H54 (cell line): Measurements from ENCODE around the gene CARHSP1.

ENCODE experiments used
- DNase-seq: peaks from one replicate; pipeline ENCODE4 v3.0.0; 2011; ENCODE audit warnings: low spot score, mixed read lengths; ENCODE audit not compliant: insufficient read length
- FAIRE-seq: peaks from 3 replicates; lab custom pipeline; 2011; peaks lifted over from hg19 to GRCh38; lab: Jason Lieb, UNC
- POLR2A ChIP-seq: IDR thresholded peaks from 2 replicates; pipeline ENCODE4 v1.6.1; 2011; ENCODE audit warnings: low read depth, mild to moderate bottlenecking, low read length

Gene CARHSP1

DNA sequence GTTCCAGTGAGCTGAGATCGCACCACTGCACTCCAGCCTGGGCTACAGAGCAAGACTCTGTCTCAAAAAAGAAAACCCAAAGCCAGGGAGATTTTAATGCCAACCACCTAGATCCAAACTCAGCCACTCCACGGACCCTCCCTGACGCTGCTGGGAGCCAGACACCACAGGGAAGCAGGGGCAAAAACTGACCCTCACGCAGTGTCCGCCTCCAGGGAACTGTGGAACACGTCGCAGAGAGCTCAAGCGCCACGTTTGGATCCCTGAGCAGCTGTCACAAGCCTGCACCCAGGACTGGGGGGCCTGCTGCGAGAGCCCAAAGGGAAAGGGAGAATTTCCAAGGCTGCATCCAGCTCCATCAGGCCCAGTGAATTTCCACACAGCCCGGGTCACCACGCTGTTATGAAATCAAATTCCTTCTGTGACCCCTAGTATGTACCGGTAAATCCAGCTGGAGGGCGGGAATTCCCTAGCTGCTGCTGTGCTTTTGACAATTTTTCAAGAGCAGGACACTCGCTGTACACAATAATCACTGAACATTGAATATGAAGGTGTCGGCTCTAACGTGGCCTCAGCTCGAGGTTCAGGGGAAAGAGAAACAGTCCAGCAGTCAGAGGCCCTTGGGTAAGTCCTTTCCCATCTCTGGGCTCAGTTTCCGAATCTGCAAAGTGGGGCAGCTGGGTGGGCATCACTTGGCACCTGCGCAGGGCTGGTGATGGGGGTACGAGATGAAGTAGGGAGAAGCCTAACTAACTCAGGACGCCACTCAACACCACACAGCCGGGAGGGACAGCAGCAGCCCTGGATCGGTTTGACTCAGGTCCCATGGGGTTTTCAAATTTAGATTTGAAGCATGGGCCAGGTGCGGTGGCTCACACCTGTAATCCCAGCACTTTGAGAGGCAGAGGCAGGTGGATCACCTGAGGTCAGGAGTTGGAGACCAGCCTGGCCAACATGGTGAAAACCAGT, 8.6 kb downstream of the CARHSP1 start:
- FAIRE-seq = no peak
- DNase-seq = no peak
- no peak for TF ChIP-seq POLR2A

DNA sequence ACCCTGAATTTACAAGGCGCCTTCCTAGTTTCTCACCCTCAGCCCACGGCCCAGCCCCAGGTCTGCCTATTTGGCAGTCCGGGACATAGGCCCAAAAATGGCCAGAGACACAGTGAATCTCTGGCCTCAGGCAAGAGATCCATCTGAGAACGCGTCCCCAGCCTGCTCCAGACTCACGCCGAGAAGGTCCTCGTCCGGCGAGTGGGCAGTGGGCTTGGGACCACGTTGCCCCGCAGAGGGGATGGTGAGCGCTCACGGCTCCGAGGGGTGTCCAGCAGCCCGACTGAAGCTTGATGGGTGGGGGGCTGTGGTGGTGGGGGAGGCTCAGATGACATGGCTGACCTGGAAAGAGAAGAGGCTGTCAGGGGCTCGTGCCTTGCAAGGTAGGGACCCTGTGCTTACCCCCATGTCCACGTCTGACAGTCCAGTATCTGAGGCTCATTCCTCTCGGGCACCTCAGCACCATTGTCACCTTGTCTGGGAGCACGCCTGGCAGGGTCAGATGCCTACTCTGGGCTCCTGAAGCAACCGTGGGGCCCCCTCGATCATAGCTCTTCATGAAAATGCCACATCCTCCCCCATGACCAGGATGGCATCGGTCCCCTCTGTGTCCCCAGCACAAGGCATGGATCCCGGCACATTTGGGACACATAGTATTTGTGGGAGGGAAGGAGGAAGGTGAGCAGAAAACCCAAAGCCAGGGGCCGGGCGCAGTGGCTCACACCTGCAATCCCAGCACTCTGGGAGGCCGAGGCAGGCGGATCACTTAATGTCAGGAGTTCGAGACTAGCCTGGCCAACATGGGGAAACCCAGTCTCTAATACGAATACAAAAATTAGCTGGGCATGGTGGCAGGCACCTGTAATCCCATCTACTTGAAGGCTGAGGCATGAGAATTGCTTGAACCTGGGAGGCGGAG, 9.6 kb downstream of the CARHSP1 start:
- FAIRE-seq (no peak), DNase-seq (no peak)
- TF ChIP-seq POLR2A = no peak

DNA sequence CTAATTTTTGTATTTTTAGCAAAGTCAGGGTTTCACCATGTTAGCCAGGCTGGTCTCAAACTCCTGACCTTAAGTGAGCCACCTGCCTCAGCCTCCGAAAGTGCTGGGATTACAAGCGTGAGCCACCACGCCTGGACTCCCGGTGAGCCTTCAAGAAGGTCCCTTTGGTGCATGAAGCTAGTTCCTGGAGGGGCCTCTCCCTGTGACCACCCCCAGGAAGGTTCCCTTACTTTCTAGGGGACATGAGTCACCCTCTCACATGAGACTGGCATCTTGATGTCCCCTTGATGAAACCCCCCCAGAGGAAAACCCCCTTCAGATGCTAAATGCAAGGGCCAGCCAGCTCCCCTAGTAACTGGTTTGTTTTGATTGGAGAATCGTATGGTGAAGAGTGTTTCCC, 12.8 kb downstream of the CARHSP1 start:
- DNase-seq = no peak
- TF ChIP-seq POLR2A = no peak
- no peak for FAIRE-seq

DNA sequence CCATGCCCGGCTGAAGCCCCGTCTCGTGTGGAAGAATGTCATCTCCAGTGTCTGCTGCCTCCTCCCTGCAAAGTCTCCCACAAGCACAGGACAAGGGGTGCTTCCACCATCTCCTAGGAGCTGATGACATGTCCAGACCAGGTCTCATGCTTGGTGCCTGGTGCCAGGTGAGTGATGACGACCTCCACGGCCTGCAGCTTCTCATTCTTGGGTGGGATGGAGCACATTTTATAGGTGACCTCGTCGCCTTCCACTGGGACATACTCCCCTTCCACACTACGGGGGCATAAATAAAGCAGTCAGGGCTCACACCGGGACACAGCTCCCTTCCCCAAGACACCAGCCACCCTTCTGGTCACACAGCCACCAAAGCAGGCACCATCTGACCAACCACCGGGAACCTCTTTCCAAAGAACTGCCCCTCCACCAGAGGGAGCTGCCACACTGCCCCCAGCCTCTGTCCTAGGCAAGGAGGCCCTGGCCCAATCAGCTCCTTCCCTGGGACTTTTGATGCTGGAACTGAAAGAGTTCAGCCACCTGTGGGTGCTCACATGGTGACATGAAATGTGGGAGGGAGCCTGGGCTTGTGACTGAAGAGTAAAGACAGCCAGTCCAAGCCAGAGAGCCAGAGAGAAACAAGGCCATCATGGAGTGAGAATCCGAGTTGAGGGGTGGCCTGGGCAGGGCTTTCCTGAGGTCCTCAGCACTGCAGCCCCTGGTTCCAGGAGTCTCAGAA, 13.6 kb downstream of the CARHSP1 start:
- no peak for TF ChIP-seq POLR2A
- no peak for FAIRE-seq
- DNase-seq = no peak

DNA sequence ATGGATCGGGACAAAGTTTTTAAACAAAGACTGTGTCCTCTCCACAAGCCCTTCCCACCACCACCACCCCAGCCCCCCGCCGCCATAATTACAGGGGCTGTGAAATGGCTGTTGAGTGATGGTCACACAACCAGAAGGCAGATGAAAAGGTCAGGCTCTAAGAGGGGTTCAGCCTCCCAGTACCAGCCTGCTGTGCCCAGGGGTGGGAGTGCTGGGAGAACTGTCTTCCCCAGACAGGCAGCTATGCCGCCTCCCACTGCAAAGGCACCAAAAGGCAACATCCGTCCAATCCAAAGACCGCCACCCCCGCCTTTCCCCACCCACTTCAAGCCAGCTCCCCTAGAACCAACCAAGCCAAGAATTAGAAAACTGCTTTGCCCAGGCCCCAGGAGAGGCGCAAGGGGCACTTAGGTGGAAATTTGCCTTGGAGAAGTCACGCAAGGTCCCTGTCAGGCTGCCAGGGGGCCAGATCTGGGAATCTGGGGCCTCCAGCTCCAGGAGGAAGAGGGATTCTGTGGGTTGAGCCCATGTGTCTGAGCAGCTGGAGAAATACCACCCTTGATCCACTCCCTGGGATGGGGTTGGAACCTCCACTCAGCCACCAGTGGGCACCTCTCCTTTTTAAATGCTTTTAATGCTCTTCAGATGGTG, 14.4 kb downstream of the CARHSP1 start:
- FAIRE-seq (no peak), DNase-seq (no peak)
- no peak for TF ChIP-seq POLR2A

DNA sequence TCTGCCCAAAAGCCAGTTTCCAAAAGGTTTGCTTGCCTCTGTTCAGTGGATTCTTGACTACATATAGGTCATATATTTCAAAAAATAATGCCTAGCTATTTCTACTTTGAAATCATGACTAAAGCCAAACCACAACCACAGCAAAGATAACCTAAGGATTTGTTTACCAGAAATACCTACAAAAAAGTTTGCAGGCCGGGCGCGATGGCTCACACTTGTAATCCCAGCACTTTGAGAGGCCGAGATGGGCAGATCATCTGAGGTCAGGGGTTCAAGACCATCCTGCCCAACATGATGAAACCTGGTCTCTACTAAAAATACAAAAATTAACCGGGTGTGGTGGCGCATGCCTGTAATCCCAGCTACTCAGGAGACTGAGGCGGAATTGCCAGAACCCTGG, 15.2 kb downstream of the CARHSP1 start:
- no peak for TF ChIP-seq POLR2A
- DNase-seq = no peak
- FAIRE-seq = no peak

DNA sequence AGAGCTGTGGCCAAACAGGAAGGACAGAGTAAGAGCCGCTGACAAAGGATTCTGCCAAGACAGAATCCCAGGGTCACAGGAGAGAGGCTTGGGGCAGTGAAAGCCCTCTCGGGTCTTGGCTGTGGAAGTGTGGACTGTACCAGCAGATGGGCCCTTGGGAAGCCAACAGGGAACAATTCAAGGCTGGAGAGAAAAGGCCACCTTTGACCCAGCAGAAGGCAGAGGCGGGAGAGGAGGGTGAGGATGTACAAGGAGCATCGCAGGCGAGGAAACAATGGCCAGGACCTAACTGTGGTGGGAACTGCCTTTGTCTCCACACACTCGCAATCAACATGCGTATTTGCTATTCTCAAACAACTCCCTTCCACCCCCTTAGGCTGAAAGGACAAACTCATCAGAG, 15.7 kb downstream of the CARHSP1 start:
- no peak for TF ChIP-seq POLR2A
- FAIRE-seq (no peak), DNase-seq (no peak)

DNA sequence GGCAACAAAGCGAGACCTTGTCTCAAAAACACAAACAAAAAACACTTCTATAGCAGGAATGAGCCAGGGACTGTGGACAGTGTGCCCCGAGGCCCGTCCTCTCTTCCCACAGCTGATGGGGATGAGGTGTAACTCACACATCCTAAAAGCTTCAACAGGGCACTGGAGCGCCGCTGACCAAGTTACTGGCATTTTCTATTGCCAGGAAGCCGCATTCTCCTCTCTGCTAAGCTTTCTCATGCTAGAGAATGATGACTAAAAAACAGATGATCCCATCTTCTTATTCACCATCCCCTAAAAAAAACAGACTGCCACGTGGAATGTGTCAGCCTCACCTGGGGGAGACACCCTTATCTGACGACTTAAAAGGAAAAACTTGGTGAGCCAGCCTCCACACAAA, 16.3 kb downstream of the CARHSP1 start:
- DNase-seq (no peak), FAIRE-seq (no peak)
- TF ChIP-seq POLR2A = no peak

DNA sequence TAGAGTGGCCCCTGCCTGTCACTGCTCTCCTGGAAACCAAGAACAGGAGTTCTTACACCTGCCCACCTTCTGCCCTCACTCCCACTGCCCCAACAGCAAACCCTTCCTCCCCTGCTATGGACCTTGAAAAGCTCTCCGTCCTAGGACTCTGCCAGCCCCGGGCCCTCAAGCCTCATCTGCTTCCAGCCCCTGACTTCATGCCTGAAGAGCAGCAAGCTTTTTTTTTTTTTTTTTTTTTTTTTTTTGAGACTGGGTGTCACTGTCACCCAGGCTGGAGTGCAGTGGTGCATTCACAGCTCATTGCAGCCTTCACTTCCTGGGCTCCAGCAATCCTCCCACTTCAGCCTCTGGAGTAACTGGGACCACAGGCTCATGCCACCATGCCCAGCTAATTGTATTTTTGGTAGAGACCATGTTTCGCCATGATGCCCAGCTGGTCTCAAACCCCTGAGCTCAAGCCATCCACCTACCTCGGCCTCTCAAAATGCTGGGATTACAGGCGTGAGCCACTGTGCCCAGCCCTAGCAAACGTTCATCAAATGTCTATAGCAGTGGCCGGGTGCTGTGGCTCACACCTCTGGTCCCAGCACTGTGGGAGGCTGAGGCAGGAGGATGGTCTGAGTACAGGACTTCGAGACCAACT, 16.9 kb downstream of the CARHSP1 start:
- TF ChIP-seq POLR2A = no peak
- no peak for FAIRE-seq
- DNase-seq = no peak

DNA sequence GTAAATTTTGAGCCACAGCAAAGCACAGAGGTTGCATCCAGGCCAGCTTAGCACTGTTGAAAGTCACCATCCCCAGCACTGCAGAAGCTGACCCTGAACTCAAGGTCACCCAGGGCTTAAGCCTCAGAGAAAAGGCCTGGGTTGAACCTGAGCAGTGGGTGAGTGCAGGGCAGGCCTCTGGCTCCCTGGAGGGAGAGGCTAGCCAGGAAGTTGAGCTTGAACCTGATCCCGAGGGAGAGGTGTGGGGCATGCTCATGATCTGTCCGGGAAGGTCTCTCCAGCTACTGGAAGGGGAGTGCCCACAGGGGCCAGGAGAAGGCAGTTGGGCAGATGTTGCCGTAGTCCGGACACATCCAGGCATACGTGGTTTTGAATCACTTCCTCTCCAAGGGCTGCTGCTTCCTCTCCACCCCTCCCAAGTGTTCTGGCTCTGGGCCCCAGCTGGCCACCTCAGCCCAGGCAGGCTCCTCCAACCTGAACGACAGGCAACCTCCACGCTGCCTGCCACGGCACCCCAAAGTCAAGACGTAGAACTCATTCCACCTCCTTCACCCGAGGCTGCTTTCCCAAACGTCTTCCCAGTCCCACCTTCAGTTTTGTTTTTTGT, 18.4 kb downstream of the CARHSP1 start:
- FAIRE-seq (peak; percentile 71), DNase-seq (peak; percentile 69)
- TF ChIP-seq POLR2A = 0 out of 2 replicates have a peak, but pooled peaks have one; percentile 15

DNA sequence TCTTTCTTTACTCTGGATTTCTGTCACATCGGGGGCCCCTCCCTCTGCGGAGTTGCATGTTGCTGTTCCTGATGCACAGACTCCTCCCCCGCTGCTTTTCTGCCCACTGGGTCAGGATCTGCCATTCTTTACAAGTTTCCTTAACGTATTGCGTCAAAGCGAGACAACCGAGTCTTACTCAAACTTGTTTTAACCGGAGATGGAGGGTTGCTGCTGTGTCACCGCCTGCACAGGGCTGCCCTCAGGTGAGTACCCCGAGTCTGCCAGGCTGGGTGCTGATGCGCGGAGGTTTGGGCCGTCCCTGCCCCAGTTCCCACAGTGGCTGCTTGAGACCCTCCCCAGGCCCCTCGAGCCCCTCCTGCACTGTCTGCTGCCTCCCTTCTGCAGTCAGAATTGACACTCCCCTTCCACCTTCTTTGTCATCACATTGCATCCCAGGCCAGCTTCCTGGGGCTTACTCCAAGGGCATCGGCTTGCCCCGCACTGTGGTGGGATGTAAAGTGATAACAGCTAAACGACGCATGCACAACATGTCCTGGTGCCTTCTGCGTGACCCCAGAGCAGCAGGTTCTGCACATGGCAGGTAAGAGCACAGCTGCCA, 19.3 kb downstream of the CARHSP1 start:
- peak; percentile 59 for DNase-seq
- FAIRE-seq = no peak
- TF ChIP-seq POLR2A = no peak

DNA sequence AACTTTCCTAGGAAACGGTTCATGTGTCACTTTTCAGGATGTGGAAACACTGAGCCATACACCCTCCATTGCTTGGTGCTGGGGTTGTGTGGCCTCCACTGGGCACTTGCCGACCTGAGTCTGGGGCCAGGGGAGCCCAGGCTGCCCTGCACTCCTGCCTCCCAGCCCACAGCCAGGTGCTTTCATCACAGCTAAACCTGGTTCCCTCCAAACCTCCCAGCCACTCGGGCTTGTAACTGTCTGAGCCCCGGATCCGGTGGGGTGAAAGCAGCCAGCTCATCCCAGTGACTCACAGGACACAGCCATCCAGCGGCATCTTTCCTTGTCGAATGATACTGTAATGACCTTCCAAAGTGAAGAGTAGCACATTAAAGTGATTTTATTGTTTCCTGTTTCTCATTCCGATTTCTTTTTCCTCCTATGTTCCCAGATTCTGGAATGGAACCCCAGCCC, 19.8 kb downstream of the CARHSP1 start:
- peak; percentile 27 for FAIRE-seq
- DNase-seq = peak; percentile 88
- TF ChIP-seq POLR2A = no peak
